Osteoblast (primary cell): ENCODE results near the gene AOC2. TPM values are rescaled to one million over a fixed set of nuclear protein-coding genes. Genes with fewer than 3 reads are reported as not detected.

Experiments used
- DNase-seq: peaks from one replicate; pipeline ENCODE4 v3.0.0; 2011; ENCODE audit warnings: low spot score, mixed read lengths; ENCODE audit not compliant: insufficient read length; ENCODE audit errors: missing footprints
- H2AFZ ChIP-seq: 2 replicates; pipeline ENCODE4 v1.6.0; 2011; ENCODE audit warnings: mild to moderate bottlenecking, low read length
- H3K27ac ChIP-seq: 2 replicates; pipeline ENCODE4 v1.5.1; 2011; ENCODE audit warnings: mild to moderate bottlenecking, low read depth, low read length, moderate library complexity
- H3K27me3 ChIP-seq: 2 replicates; pipeline ENCODE4 v1.6.0; 2012; ENCODE audit warnings: mild to moderate bottlenecking, control low read depth, inconsistent platforms, low read length, moderate library complexity; ENCODE audit not compliant: insufficient read depth
- H3K36me3 ChIP-seq: 2 replicates; pipeline ENCODE4 v1.5.1; 2011; ENCODE audit warnings: mild to moderate bottlenecking, low read length, control low read depth, moderate library complexity; ENCODE audit not compliant: insufficient read depth
- H3K4me1 ChIP-seq: 2 replicates; pipeline ENCODE4 v1.5.1; 2011; ENCODE audit warnings: mild to moderate bottlenecking, low read length, control low read depth, moderate library complexity; ENCODE audit not compliant: insufficient read depth
- H3K4me2 ChIP-seq: 2 replicates; pipeline ENCODE4 v1.6.0; 2011; ENCODE audit warnings: mild to moderate bottlenecking, low read length; ENCODE audit not compliant: insufficient read depth
- H3K4me3 ChIP-seq: fragments of 200-600 bp; sonication (generic); 3 replicates; pipeline ENCODE4 v1.5.1; 2012; ENCODE audit warnings: mild to moderate bottlenecking, low read length, inconsistent platforms; ENCODE audit not compliant: insufficient read depth
- H3K79me2 ChIP-seq: 2 replicates; pipeline ENCODE4 v1.6.0; 2012; ENCODE audit warnings: mild to moderate bottlenecking, low read length, control low read depth, inconsistent platforms; ENCODE audit not compliant: insufficient read depth
- H3K9me3 ChIP-seq: 2 replicates; pipeline ENCODE4 v1.5.1; 2011; ENCODE audit warnings: low read depth, low read length, control low read depth
- H4K20me1 ChIP-seq: 2 replicates; pipeline ENCODE4 v1.6.0; 2012; ENCODE audit warnings: mild to moderate bottlenecking, low read length, control low read depth; ENCODE audit not compliant: insufficient read depth
- total RNA-seq: library from RNA; depleted of rRNA; stranded (reverse); fragments of >200 nt; gene quantifications from 2 replicates; pipeline ENCODE4 v1.2.3, GENCODE V29; 2012
- TF ChIP-seq, protein P1 (sequence below): IDR thresholded peaks from 2 replicates; pipeline ENCODE4 v1.5.1; 2011; ENCODE audit warnings: mild to moderate bottlenecking, low read depth, low read length, moderate library complexity; ENCODE audit errors: extremely low read depth

The AOC2 gene
- total RNA-seq, 1 donor: 0.72 TPM

DNA sequence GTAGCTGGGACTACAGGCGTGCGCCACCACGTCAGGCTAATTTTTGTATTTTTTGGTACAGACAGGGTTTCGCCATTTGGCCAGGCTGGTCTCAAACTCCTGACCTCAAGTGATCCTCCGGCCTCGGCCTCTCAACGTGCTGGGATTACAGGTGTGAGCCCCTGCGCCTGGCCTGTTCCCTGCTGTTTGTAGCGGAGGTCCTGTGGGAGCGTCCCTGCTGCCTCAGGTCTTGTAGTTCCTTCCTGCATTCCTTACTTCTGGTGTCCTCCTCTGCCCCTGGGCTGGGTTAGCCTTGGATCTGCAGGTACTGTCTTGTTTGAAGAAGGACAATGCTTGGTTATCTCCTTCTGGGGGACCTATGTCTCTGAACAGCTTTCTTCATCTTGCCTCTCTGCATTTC is 32.7 kb downstream of the AOC2 start:
- Histone ChIP-seq H3K4me1 (no peaks in the 10 kb centered on the region), H3K27ac (no peak overlapping the region), H3K9me3 (no peaks in the 10 kb centered on the region), H3K36me3 (no peaks in the 10 kb centered on the region), H3K4me3 (no peak overlapping the region), H4K20me1 (no peaks in the 10 kb centered on the region), H3K79me2 (no peaks in the 10 kb centered on the region), H2AFZ (no peak overlapping the region), H3K4me2 (no peak overlapping the region), H3K27me3 (peaks cover 23% of the 10 kb centered on the region)
- TF ChIP-seq, protein P1, sequence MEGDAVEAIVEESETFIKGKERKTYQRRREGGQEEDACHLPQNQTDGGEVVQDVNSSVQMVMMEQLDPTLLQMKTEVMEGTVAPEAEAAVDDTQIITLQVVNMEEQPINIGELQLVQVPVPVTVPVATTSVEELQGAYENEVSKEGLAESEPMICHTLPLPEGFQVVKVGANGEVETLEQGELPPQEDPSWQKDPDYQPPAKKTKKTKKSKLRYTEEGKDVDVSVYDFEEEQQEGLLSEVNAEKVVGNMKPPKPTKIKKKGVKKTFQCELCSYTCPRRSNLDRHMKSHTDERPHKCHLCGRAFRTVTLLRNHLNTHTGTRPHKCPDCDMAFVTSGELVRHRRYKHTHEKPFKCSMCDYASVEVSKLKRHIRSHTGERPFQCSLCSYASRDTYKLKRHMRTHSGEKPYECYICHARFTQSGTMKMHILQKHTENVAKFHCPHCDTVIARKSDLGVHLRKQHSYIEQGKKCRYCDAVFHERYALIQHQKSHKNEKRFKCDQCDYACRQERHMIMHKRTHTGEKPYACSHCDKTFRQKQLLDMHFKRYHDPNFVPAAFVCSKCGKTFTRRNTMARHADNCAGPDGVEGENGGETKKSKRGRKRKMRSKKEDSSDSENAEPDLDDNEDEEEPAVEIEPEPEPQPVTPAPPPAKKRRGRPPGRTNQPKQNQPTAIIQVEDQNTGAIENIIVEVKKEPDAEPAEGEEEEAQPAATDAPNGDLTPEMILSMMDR: no peak
- DNase-seq: no peak

DNA sequence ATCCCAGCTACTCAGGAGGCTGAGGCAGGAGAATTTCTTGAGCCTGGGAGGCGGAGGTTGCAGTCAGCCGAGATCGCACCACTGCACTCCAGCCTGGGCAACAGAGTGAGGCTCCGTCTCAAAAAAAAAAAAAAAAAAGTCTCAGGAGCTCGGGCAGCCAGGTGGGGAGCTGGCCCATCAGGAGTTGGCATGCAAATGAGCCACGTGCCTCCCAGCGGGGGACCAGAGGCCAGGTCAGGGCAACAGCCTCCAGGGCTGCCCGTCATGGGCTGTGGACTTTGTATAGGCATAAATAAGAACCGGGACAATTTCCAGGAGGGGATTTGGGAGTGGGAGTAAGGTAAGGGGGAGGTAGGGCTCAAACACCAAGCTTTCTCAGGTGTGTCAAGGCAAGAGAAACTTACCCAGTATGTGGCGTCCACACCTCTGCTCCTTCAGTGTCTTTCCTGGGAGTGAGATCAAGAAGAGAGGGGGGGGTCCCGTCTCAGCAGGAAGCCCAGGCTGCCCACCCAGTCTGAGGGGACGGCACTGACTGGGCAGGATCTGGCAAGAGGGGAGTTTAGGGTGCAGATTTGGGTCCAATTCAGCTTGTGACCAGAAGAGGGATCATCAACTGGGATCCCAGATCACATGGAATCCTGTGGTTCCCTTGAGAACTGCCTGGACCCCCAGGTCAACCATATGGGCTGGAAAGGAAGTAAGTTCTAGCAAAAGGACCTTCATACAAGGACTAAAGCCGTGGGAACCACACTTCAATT is 33.9 kb downstream of the AOC2 start:
- H3K4me3 ChIP-seq: no peak overlapping the region
- H3K9me3 ChIP-seq: no peaks in the 10 kb centered on the region
- H3K79me2 ChIP-seq: no peaks in the 10 kb centered on the region
- H3K27ac ChIP-seq: no peak overlapping the region
- H2AFZ ChIP-seq: no peak overlapping the region
- TF ChIP-seq, protein P1: no peak
- no peaks in the 10 kb centered on the region for H4K20me1 ChIP-seq
- no peaks in the 10 kb centered on the region for H3K36me3 ChIP-seq
- peaks cover 21% of the 10 kb centered on the region for H3K27me3 ChIP-seq
- DNase-seq: no peak
- no peaks in the 10 kb centered on the region for H3K4me1 ChIP-seq
- H3K4me2 ChIP-seq: no peak overlapping the region

DNA sequence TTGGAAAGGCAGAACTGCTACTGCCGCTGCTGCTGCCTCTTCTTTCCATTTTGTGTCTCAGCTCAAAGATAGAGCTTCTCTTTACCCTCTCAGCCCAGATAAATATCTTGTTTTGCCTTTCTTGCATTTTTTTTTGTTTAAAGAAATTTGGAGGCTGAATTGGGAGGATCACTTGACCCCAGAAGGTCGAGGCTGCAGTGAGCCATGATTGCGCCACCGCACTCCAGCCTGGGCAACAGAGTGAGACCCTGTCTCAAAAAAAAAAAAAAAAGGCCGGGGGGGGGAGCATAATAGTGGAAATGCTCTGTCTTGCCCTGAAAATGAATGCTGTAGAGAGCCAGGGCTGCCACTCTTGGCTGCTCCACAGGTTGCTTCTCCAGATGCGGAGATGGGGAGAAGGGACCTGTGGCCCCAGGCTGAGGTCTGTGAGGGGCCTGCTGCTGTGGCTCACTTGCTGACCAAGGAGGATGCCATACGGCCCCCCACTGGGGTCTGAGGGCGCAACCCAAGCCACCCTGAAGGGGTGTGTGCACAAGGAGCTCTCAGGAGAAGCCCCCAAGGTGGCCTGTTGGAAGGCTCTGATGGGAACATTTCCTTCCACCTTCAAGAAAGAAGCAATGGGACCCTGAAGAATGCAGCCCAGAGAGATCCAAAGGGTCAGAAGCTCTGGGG is 34.7 kb downstream of the AOC2 start:
- Histone ChIP-seq H3K4me3 (no peak overlapping the region), H3K36me3 (no peaks in the 10 kb centered on the region), H4K20me1 (no peaks in the 10 kb centered on the region), H3K79me2 (no peaks in the 10 kb centered on the region), H3K9me3 (no peaks in the 10 kb centered on the region), H3K27me3 (peaks cover 21% of the 10 kb centered on the region), H3K4me2 (no peak overlapping the region), H3K27ac (no peak overlapping the region), H2AFZ (no peak overlapping the region), H3K4me1 (no peaks in the 10 kb centered on the region)
- DNase-seq: no peak
- TF ChIP-seq, protein P1: no peak

DNA sequence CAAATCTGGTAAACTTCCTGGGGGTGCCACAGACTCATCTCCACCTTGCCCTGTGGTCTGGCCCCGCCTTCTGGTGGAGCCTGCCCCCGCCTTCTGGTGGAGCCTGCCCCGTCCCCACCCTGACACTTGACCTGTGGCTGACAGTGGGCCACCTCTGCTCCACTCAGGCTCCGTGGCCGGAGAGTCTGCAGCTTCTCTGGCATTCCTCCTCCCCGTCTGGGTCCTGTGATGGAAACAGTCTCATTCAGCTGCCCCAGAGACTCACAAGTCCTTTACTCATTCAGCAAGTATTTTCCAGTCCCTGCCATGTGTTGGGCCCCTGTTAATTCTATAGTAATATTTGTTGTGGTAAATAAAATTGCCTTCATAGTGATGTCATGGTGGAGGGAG is 35.2 kb downstream of the AOC2 start:
- Histone ChIP-seq H3K4me1 (no peaks in the 10 kb centered on the region), H2AFZ (no peak overlapping the region), H3K4me2 (no peak overlapping the region), H3K79me2 (no peaks in the 10 kb centered on the region), H3K9me3 (no peaks in the 10 kb centered on the region), H3K36me3 (no peaks in the 10 kb centered on the region), H3K27ac (no peak overlapping the region), H3K27me3 (peaks cover 21% of the 10 kb centered on the region), H4K20me1 (no peaks in the 10 kb centered on the region), H3K4me3 (no peak overlapping the region)
- TF ChIP-seq, protein P1: no peak
- peak; percentile 85 for DNase-seq
